ENCODE measurements around the gene ERBB2. TPM values are rescaled to one million over a fixed set of nuclear protein-coding genes. Genes with fewer than 3 reads are reported as not detected.
A peak's percentile ranks its signal among the peaks of the same experiment; 100 is the strongest.

The ERBB2 gene
- total RNA-seq, 4 donors from 2014 or later = 75.2 to 170 (median 86.5) TPM

GRCh38 chr17:39775031-39775430 is 75.2 kb downstream of the ERBB2 start:
- Histone ChIP-seq H3K4me1 (peaks cover 0 to 23% (median 0%) of the 10 kb centered on the region in 3 donors), H3K27ac (peak overlapping the region in 2 of 4 donors; percentile 14 to 66), H3K27me3 (peaks cover 0 to 15% (median 0%) of the 10 kb centered on the region in 4 donors), H3K4me3 (peak overlapping the region in 3 of 4 donors; percentile 5 to 49 (median 25)), H3K36me3 (no peaks in the 10 kb centered on the region), H3K9me3 (no peaks in the 10 kb centered on the region)
- intact Hi-C loops (cut with DNase I) = no loop called here
- no peak for TF ChIP-seq POLR2A (IDR thresholded peaks at IDR 0.05)
- TF ChIP-seq CTCF (IDR thresholded peaks at IDR 0.05) = no peak
- no peak for DNase-seq
- 76 to 80% methylated on average over 2 of the region's 2 CpGs for WGBS, 2 donors

GRCh38 chr17:39776252-39776651 is 76.4 kb downstream of the ERBB2 start:
- peak overlapping the region in 2 of 4 donors; percentile 7 to 56 for H3K27ac ChIP-seq
- TF ChIP-seq CTCF (IDR thresholded peaks at IDR 0.05) (no peak), POLR2A (IDR thresholded peaks at IDR 0.05) (no peak)

DNA sequence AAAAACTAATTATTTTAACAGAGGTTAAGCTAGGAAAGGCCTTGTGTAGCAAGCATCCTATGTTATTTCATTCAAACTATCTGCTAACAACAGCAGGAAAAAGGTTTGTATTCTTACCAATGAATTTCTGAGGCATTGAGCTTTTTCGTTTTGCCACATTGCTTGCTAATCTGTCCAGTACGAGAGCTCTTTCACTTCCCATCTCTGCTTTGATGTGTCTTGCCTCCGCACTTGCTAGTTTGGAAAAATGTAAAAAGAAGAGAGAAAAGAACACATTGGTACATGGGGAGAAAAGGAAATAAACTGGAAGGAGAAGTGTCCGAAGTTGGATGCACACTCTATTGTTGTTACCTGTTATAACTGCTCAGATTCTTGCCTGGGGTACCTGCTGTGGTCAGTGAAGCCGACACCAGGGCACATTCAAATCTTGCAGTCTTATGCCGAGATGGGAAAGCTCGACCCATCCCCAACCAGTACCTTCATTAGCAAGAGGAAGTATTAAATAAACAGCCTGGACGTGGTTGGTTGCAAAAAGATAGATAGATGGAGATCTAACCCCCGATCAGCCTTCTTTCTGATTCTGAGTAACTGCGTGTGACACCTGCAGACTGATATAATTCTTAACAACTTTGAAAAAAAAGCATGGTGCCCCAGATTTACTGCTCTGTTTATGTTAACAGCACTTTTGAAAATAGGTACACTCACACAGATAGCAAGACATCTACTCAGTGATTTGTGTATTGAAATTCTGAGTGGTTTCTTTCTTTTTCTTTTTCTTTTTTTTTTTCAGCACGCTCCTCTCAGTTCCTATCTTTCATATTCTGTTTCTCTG is 77.9 kb downstream of the ERBB2 start:
- TF ChIP-seq POLR2A (IDR thresholded peaks at IDR 0.05) (peak in 1 of 4 donors; percentile 27), CTCF (IDR thresholded peaks at IDR 0.05) (no peak)
- H3K4me1 ChIP-seq = peaks cover 0 to 30% (median 3%) of the 10 kb centered on the region in 3 donors
- 40 to 47% methylated on average over 11 of the region's 11 CpGs for WGBS, 2 donors

More at GRCh38 chr17:39776252-39776651, 76.4 kb downstream of the ERBB2 start:
- no peaks in the 10 kb centered on the region for H3K36me3 ChIP-seq
- H3K4me3 ChIP-seq = peak overlapping the region in 2 of 4 donors; percentile 25 to 49
- intact Hi-C loops (cut with DNase I) = no loop called here
- H3K9me3 ChIP-seq = no peaks in the 10 kb centered on the region
- peaks cover 0 to 16% (median 0%) of the 10 kb centered on the region in 3 donors for H3K4me1 ChIP-seq
- DNase-seq = no peak
- H3K27me3 ChIP-seq = peaks cover 0 to 15% (median 0%) of the 10 kb centered on the region in 4 donors

More for the DNA sequence above, 77.9 kb downstream of the ERBB2 start:
- H3K9me3 ChIP-seq = no peaks in the 10 kb centered on the region
- H3K4me3 ChIP-seq = peak overlapping the region in 2 of 4 donors; percentile 25 to 49
- DNase-seq = no peak
- H3K27ac ChIP-seq = peak overlapping the region in 3 of 4 donors; percentile 21 to 65 (median 32)
- peaks cover 0 to 11% (median 0%) of the 10 kb centered on the region in 4 donors for H3K27me3 ChIP-seq
- H3K36me3 ChIP-seq = no peaks in the 10 kb centered on the region
- intact Hi-C loops (cut with DNase I) = no loop called here

Small RNA genes within 50 kb of the gene (small RNA-seq; reads per million reads assigned to genes)
- 0.27 to 0.62 (median 0.40) reads per million in 4 donors for gene MIR4728

Other genes starting within 250 kb of the ERBB2 start
- gene MED1, start 248.8 kb upstream of the ERBB2 start, total RNA-seq = 10 to 100 TPM; 11.2 to 22.9 (median 16.1) TPM
- gene CDK12, start 238.6 kb upstream of the ERBB2 start, total RNA-seq = 10 to 100 TPM; 22.9 to 47.3 (median 33.5) TPM
- not detected for gene NEUROD2, start 92.1 kb upstream of the ERBB2 start, total RNA-seq
- gene PPP1R1B, start 73.1 kb upstream of the ERBB2 start, total RNA-seq = 1 to 10 TPM in 2 of 4 donors, under 1 TPM in 2; 0.23 to 4.8 (median 2.4) TPM
- gene STARD3, start 62.9 kb upstream of the ERBB2 start, total RNA-seq = 10 to 100 TPM; 27.3 to 46.7 (median 33.4) TPM
- gene TCAP, start 34.7 kb upstream of the ERBB2 start, total RNA-seq = under 1 TPM; 0.11 to 0.57 (median 0.29) TPM
- gene PNMT, start 31.6 kb upstream of the ERBB2 start, total RNA-seq = 1 to 10 TPM in 2 of 4 donors, under 1 TPM in 2; 0.26 to 8.4 (median 1.3) TPM
- 10 to 100 TPM; 10.7 to 34.2 (median 19.2) TPM for gene PGAP3, start 12.0 kb upstream of the ERBB2 start, total RNA-seq
- 10 to 100 TPM; 44.4 to 55.2 (median 53.2) TPM for gene MIEN1, start 30.5 kb downstream of the ERBB2 start, total RNA-seq
- gene GRB7, start 37.9 kb downstream of the ERBB2 start, total RNA-seq = 10 to 100 TPM; 25.1 to 62.1 (median 55.9) TPM
- gene IKZF3, start 164.2 kb downstream of the ERBB2 start, total RNA-seq = 1 to 10 TPM; 2.1 to 9.0 (median 3.8) TPM
- gene ZPBP2, start 168.1 kb downstream of the ERBB2 start, total RNA-seq = not detected
- 1 to 10 TPM in 3 of 4 donors, under 1 TPM in 1; 0.67 to 4.2 (median 1.4) TPM for gene GSDMB, start 218.6 kb downstream of the ERBB2 start, total RNA-seq
- gene ORMDL3, start 227.5 kb downstream of the ERBB2 start, total RNA-seq = 10 to 100 TPM; 13.6 to 35.2 (median 31.2) TPM
- not detected for gene LRRC3C, start 227.7 kb downstream of the ERBB2 start, total RNA-seq